DMS 273 (cell line): ENCODE data around the gene PYGO1.
"Not testable (repeated sequence)": the region's sequence is repeated elsewhere in the genome, so short reads cannot be mapped to it uniquely, and the experiment has no call there.

Source experiments
- DNase-seq: peaks from one replicate; lab custom pipeline; 2025; ENCODE audit not compliant: unreplicated experiment; lab: John Stamatoyannopoulos, UW

PYGO1 gene

DNA sequence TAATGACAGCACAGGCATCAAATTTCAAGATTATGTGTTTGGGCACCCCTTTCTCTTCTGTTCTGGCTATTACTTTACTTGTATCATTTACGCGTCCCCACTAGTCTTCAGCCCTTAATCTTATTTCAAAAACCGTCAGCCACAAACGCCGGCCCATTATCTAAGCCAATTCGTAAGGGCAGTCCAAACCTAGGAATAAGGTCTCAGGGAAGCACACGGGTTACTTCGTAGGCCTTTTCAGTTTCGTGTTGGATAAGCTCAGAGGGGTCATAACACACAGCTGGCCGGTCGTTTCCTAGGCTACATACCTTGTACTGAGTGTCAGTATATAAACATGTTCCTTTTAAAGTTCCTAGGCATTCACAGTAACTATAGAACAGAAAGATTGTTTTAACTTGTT, 75.0 kb downstream of the PYGO1 start:
- no peak for DNase-seq

DNA sequence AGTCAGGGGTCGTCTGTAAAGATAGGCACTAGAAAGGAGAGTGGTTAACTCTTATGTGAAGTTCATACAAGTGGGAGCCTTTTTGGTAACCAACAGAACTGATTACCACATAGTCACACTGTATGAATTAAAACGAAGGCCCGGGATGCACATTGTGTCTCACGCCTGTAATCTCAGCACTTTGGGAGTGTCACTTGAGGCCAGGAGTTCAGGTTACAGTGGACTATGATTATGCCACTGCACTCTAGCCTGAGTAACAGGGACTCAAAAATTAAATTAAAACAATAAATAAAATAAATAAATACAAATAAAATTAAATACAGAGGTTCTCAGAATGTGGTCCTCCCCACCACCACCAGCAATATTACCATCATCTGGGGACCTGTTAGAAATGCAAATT, 80.6 kb downstream of the PYGO1 start:
- no peak for DNase-seq

DNA sequence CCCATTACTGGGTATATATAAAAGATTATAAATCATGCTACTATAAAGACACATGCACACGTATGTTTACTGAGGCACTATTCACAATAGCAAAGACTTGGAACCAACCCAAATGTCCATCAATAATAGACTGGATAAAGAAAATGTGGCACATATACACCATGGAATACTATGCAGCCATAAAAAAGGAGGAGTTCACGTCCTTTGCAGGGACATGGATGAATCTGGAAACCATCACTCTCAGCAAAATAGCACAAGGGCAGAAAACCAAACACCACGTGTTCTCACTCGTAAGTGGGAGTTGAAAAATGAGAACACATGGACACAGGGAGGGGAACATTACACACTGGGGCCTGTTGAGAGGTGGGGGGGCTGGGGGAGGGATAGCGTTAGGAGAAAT, 82.7 kb downstream of the PYGO1 start:
- DNase-seq, result not testable (repeated sequence)

DNA sequence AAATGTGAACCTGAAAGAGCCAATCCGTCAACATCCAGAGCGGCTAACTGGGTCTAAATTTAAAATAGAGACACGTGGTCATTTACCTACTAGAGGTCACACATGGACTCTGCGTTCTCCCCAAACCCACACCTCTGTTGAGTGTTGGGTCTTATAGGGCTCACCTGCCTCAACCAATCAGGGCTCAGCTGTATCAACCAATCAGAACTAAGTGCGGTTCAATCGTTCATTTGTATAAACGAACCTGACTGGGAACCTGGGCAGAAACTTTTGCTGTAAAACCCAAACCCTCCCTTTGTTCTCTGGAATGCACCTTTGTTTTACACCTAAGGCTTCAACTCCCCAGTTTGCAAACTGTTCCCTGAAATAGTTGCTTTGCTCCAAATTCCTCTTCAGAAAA, 89.0 kb downstream of the PYGO1 start:
- DNase-seq, result no peak

DNA sequence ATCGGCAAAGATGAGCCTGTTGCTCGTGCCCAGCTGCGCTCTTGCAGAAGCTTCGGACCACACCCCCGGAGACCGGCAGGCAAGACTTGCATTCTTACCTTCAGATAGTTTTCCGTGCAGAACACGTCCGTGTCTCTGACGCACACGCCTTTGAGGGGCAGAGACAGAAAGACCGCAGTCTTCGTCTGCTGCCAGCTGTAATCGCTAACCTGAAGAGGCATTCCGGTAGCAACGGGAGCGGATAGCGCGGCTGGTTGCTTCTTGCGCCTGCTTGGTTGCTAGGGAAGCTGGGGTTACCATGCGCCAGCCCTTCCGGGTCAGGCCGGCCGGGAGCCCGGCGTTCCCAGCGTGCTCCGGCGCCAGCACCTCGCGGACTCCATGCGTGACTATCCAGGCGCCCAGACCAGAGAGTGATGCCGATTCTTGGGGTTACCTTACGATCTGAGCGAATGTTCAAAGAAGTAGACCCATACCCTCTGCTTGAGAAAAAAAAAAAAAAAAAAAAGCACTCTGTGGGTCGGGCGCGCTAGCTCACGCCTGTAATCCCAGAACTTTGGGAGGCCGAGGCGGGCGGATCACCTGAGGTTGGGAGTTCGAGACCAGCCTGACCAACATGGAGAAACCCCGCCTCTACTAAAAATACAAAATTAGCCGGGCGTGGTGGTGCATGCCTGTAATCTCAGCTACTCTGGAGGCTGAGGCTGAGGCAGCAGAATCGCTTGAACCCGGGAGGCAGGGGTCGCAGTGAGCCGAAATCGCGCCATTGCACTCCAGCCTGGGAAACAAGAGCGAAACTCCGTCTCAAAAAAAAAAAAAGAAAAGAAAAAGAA, 89.8 kb downstream of the PYGO1 start:
- DNase-seq, result peak; percentile 91

DNA sequence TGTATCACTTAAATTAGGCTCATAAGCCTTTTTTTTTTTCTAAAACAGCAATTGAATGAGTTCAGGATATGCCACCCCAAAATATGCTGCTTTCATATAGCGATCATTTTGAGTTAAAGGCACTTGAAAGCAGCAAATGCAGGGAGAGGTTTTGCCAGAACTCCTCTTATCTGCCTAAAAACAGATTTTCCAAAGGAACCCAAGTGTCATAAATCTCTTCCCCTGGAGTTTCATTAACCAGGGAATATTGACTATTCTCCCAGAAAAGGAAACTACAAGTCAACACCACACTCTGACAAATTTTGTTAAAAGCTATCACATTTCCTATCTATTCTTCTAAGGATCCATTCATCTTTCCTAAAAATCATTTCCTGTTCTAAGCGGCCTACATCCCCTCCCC, 91.4 kb downstream of the PYGO1 start:
- DNase-seq, result no peak

DNA sequence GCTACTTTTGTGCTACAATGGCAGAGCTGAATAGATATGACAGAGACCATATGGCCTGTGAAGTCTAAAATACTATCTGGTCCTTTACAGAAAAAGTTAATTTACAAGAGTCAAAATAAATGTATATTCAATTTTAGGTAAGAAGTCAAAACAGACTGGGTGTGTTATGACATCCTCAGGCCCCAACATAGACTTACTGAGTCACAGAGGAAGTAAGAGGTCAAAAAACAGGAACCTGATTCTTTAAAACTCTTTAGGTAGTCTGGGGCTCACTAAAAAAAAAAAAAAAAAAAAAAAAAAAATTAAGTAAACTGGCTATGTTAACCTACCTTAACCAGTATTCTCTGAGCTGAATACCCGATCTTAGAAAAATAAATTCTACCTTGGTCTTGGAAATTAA, 93.2 kb downstream of the PYGO1 start:
- DNase-seq, result no peak

DNA sequence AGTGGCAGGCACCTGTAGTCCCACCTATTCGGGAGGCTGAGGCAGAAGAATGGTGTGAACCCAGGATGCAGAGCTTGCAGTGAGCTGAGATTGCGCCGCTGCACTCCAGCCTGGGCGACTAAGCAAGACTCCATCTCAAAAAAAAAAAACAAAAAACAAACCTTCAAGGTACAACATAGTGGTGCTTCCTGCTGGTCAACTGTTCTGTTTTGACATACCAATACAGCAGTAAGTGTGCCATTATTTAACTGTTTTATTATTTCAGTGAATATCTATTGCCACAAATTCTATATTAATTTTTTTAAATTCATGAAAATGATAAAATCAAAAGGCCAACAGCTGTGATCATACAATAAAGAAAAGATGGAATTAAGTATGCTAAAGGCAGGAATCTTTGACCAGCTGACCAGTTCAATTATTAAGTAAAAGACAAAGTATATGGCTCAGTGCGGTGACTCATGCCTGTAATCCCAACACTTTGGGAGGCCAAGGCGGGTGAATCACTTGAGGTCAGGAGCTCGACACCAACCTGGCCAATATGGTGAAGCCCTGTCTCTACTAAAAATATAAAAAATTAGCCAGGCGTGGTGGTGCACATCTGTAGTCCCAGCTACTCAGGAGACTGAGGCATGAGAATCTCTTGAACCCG, 99.1 kb downstream of the PYGO1 start:
- not testable (repeated sequence) for DNase-seq
